Smooth muscle cell (in vitro differentiated cells): ENCODE results near the gene STAP2. TPM values are rescaled to one million over a fixed set of nuclear protein-coding genes. Genes with fewer than 3 reads are reported as not detected.

Source experiments
- DNase-seq: peaks from one replicate; lab custom pipeline; 2025; ENCODE audit not compliant: unreplicated experiment; lab: John Stamatoyannopoulos, UW
- H2AFZ ChIP-seq: fragments of 200-600 bp; sonication (generic); 2 replicates; pipeline ENCODE4 v1.6.0; 2016; ENCODE audit warnings: antibody characterized with exemption, low read depth, mild to moderate bottlenecking
- H3F3A ChIP-seq: fragments of 200-600 bp; sonication (generic); 2 replicates; pipeline ENCODE4 v1.6.0; 2017; ENCODE audit warnings: antibody characterized with exemption, low read depth
- H3K27ac ChIP-seq: fragments of 200-600 bp; sonication (generic); 2 replicates; pipeline ENCODE4 v1.5.1; 2016; ENCODE audit warnings: low read depth, mild to moderate bottlenecking
- H3K27me3 ChIP-seq: fragments of 200-600 bp; sonication (generic); 2 replicates; pipeline ENCODE4 v1.6.1; 2016; ENCODE audit warnings: low read depth, mild to moderate bottlenecking
- H3K36me3 ChIP-seq: fragments of 200-600 bp; sonication (generic); 2 replicates; pipeline ENCODE4 v1.5.1; 2016; ENCODE audit warnings: low read depth
- H3K4me1 ChIP-seq: fragments of 200-600 bp; sonication (generic); 2 replicates; pipeline ENCODE4 v1.5.1; 2016; ENCODE audit warnings: low read depth
- H3K4me2 ChIP-seq: fragments of 200-600 bp; sonication (generic); 2 replicates; pipeline ENCODE4 v1.6.0; 2016; ENCODE audit warnings: mild to moderate bottlenecking
- H3K4me3 ChIP-seq: fragments of 200-600 bp; sonication (generic); 2 replicates; pipeline ENCODE4 v1.5.1; 2016; ENCODE audit warnings: mild to moderate bottlenecking
- H3K79me2 ChIP-seq: fragments of 200-600 bp; sonication (generic); 2 replicates; pipeline ENCODE4 v1.6.0; 2016; ENCODE audit warnings: low read depth, mild to moderate bottlenecking
- H3K9ac ChIP-seq: fragments of 200-600 bp; sonication (generic); 2 replicates; pipeline ENCODE4 v1.6.0; 2016; ENCODE audit warnings: low read depth
- H3K9me3 ChIP-seq: fragments of 200-600 bp; sonication (generic); replicated peaks from 2 replicates; pipeline ENCODE4 v1.5.1; 2016; ENCODE audit warnings: low read depth
- H4K20me1 ChIP-seq: fragments of 200-600 bp; sonication (generic); 2 replicates; pipeline ENCODE4 v1.6.0; 2016; ENCODE audit warnings: low read depth
- CTCF ChIP-seq: fragments of 200-600 bp; sonication (generic); IDR thresholded peaks from 2 replicates; pipeline ENCODE4 v1.5.1; 2017; ENCODE audit warnings: borderline replicate concordance, mild to moderate bottlenecking, antibody characterized with exemption; ENCODE audit not compliant: insufficient read depth, poor library complexity, severe bottlenecking
- whole genome bisulfite sequencing: methylation state at CpG from one replicate; pipeline ENCODE4 v1.1.7; 2016; ENCODE audit warnings: low lambda C conversion rate; 5-methylcytosine and 5-hydroxymethylcytosine counted together
- polyA plus RNA-seq: library from polyadenylated mRNA; unstranded; fragments of >200 nt; fragmentation: Nextera tagmentation; extraction: Ambion mirVana; gene quantifications from 2 replicates; pipeline ENCODE4 v1.2.1, GENCODE V29; 2016
- total RNA-seq: library from RNA; depleted of rRNA; stranded (reverse); fragments of >200 nt; gene quantifications from 2 replicates; pipeline ENCODE4 v1.2.3, GENCODE V29; 2014

Gene STAP2
- total and polyA plus RNA-seq, 2 experiments from 2014 or later: 8.3 to 10.7 TPM

- Histone ChIP-seq H4K20me1 (no peaks in the 10 kb centered on the region), H3F3A (no peaks in the 10 kb centered on the region), H3K79me2 (no peaks in the 10 kb centered on the region), H3K27ac (no peak overlapping the region), H3K36me3 (no peaks in the 10 kb centered on the region), H2AFZ (no peak overlapping the region), H3K9me3 (no peaks in the 10 kb centered on the region), H3K4me1 (no peaks in the 10 kb centered on the region), H3K4me2 (no peak overlapping the region), H3K9ac (no peak overlapping the region), H3K4me3 (no peak overlapping the region), H3K27me3 (no peaks in the 10 kb centered on the region)
- 87% methylated on average over 12 of the region's 12 CpGs for WGBS
- DNase-seq: no peak
- TF ChIP-seq CTCF: no peak
Measured at GRCh38 chr19:4313847-4314490, 24.7 kb downstream of the STAP2 start.

GRCh38 chr19:4310247-4311121, 28.1 kb downstream of the STAP2 start:
- Histone ChIP-seq H3K9ac (no peak overlapping the region), H3K9me3 (no peaks in the 10 kb centered on the region), H3K4me2 (no peak overlapping the region), H3K27ac (no peak overlapping the region), H4K20me1 (no peaks in the 10 kb centered on the region), H3K79me2 (no peaks in the 10 kb centered on the region), H2AFZ (no peak overlapping the region), H3F3A (no peaks in the 10 kb centered on the region), H3K27me3 (no peaks in the 10 kb centered on the region), H3K4me1 (no peaks in the 10 kb centered on the region), H3K36me3 (no peaks in the 10 kb centered on the region), H3K4me3 (no peak overlapping the region)
- DNase-seq: no peak
- WGBS: 94% methylated on average over 22 of the region's 22 CpGs
- no peak for TF ChIP-seq CTCF

- H3K9me3 ChIP-seq: no peaks in the 10 kb centered on the region
- H3F3A ChIP-seq: no peaks in the 10 kb centered on the region
- TF ChIP-seq CTCF: no peak
Measured at GRCh38 chr19:4305659-4306058, 33.0 kb downstream of the STAP2 start.

GRCh38 chr19:4305257-4305612, 33.4 kb downstream of the STAP2 start:
- no peaks in the 10 kb centered on the region for H3F3A ChIP-seq
- no peak for DNase-seq
- TF ChIP-seq CTCF: no peak
- no peak overlapping the region for H3K4me2 ChIP-seq
- no peak overlapping the region for H3K9ac ChIP-seq
- 91% methylated on average over 6 of the region's 7 CpGs for WGBS
- H3K4me1 ChIP-seq: no peaks in the 10 kb centered on the region
- no peaks in the 10 kb centered on the region for H3K9me3 ChIP-seq
- no peaks in the 10 kb centered on the region for H3K36me3 ChIP-seq
- H3K4me3 ChIP-seq: no peak overlapping the region
- no peaks in the 10 kb centered on the region for H3K27me3 ChIP-seq
- H2AFZ ChIP-seq: no peak overlapping the region
- H4K20me1 ChIP-seq: no peaks in the 10 kb centered on the region
- no peaks in the 10 kb centered on the region for H3K79me2 ChIP-seq
- H3K27ac ChIP-seq: no peak overlapping the region

More at GRCh38 chr19:4305659-4306058, 33.0 kb downstream of the STAP2 start:
- Histone ChIP-seq H3K27me3 (no peaks in the 10 kb centered on the region), H3K79me2 (no peaks in the 10 kb centered on the region), H4K20me1 (no peaks in the 10 kb centered on the region), H3K27ac (no peak overlapping the region), H3K36me3 (no peaks in the 10 kb centered on the region), H3K4me3 (no peak overlapping the region), H3K4me1 (no peaks in the 10 kb centered on the region), H2AFZ (no peak overlapping the region), H3K4me2 (no peak overlapping the region), H3K9ac (no peak overlapping the region)
- no peak for DNase-seq
- WGBS: 94% methylated on average over 16 of the region's 16 CpGs
